RCC 7860 (cell line): ENCODE measurements around the gene ZDHHC23.

Source experiments
- DNase-seq: peaks from one replicate; pipeline ENCODE4 v3.0.0-alpha.2; 2015; ENCODE audit warnings: low spot score
- FAIRE-seq: peaks from 2 replicates; lab custom pipeline; 2012; peaks lifted over from hg19 to GRCh38; lab: Jason Lieb, UNC

Gene ZDHHC23

GRCh38 chr3:113985541-113985940 lies 37.7 kb downstream of the ZDHHC23 start:
- DNase-seq (no peak), FAIRE-seq (no peak)

GRCh38 chr3:114005481-114005880 lies 57.7 kb downstream of the ZDHHC23 start:
- DNase-seq, result no peak
- no peak for FAIRE-seq

GRCh38 chr3:114011059-114011797 lies 63.4 kb downstream of the ZDHHC23 start:
- FAIRE-seq (no peak), DNase-seq (no peak)
